Hindlimb muscle (tissue), 1 donor: ENCODE measurements around the gene MRLN. TPM values are rescaled to one million over a fixed set of nuclear protein-coding genes. Genes with fewer than 3 reads are reported as not detected.
"Not testable (repeated sequence)": the region's sequence is repeated elsewhere in the genome, so short reads cannot be mapped to it uniquely, and the experiment has no call there.

Experiments
- DNase-seq: peaks from one replicate; pipeline ENCODE4 v3.0.0-alpha.2; 2013
- polyA plus RNA-seq: library from polyadenylated mRNA; unstranded; fragments of 120-200 nt; gene quantifications from one replicate; pipeline ENCODE4 v1.2.1, GENCODE V29; 2013; ENCODE audit not compliant: insufficient read length

MRLN gene
- polyA plus RNA-seq, 1 donor = 172 TPM

- not testable (repeated sequence) for DNase-seq
Observed at GRCh38 chr10:59744762-59745161, 8.5 kb downstream of the MRLN start.

GRCh38 chr10:59744156-59744555 lies 9.1 kb downstream of the MRLN start:
- DNase-seq = not testable (repeated sequence)

- DNase-seq = no peak
Observed at GRCh38 chr10:59741583-59741982, 11.7 kb downstream of the MRLN start.

GRCh38 chr10:59741048-59741447 lies 12.2 kb downstream of the MRLN start:
- DNase-seq = no peak

GRCh38 chr10:59736749-59737148 lies 16.5 kb downstream of the MRLN start:
- DNase-seq = no peak

- no peak for DNase-seq
Observed at GRCh38 chr10:59735296-59735695, 18.0 kb downstream of the MRLN start.

GRCh38 chr10:59734014-59734462 lies 19.2 kb downstream of the MRLN start:
- no peak for DNase-seq

GRCh38 chr10:59733321-59734013 lies 19.8 kb downstream of the MRLN start:
- DNase-seq = not testable (repeated sequence)

GRCh38 chr10:59732849-59733248 lies 20.4 kb downstream of the MRLN start:
- DNase-seq = not testable (repeated sequence)

GRCh38 chr10:59729167-59729566 lies 24.1 kb downstream of the MRLN start:
- DNase-seq = not testable (repeated sequence)

GRCh38 chr10:59724098-59724938 lies 28.9 kb downstream of the MRLN start:
- DNase-seq = no peak

GRCh38 chr10:59720377-59720776 lies 32.9 kb downstream of the MRLN start:
- no peak for DNase-seq

GRCh38 chr10:59719374-59719773 lies 33.9 kb downstream of the MRLN start:
- DNase-seq = no peak

GRCh38 chr10:59718257-59718656 lies 35.0 kb downstream of the MRLN start:
- no peak for DNase-seq

- no peak for DNase-seq
Observed at GRCh38 chr10:59713196-59713821, 39.9 kb downstream of the MRLN start.

GRCh38 chr10:59711871-59712494 lies 41.3 kb downstream of the MRLN start:
- DNase-seq = no peak

GRCh38 chr10:59709395-59710125 lies 43.7 kb downstream of the MRLN start, which contains the start of gene SLC16A9:
SLC16A9 (minus strand) TSS chr10:59709850; CDS start chr10:59684291, 25,559 bp downstream.
- DNase-seq = peak; percentile 73

GRCh38 chr10:59708816-59709394 lies 44.4 kb downstream of the MRLN start:
- peak; percentile 4 for DNase-seq

GRCh38 chr10:59706851-59707797 lies 46.1 kb downstream of the MRLN start:
- no peak for DNase-seq

GRCh38 chr10:59705931-59706330 lies 47.3 kb downstream of the MRLN start:
- no peak for DNase-seq
